ENCODE data around the gene GINS2.

Gene GINS2

DNA sequence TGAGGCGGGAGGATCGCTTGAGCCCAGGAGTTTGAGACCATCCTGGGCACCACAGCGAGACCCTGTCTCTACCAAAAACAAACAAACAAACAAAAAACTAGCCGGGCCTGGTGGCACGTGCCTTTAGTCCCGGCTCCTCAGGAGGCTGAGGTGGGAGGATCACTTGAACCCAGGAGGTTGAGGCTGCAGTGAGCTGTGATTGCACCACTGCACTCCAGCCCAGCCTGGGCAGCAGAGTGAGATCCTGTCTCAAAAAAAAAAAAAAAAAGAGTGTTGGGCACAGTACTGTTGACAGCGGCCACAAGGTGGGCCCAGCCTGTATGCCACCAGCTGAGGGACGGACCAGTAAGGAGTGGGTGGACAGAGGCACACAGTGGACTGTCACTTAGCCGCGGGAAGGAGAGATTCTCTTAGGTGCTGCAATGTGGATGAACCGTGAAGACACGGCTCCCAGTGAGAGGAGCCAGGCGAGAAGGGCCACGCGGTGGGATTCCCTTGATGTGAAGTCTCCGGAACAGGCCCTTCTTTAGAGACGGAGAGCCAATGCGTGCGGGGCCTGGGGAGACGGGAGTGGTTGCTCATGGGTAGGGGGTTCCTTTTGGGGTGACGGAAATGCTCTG is 44.6 kb downstream of the GINS2 start:
- DNase-seq (ENCODE audit: low read depth): no peak
- TF ChIP-seq CTCF (conservative IDR thresholded peaks at IDR 0.05; ENCODE audit: control insufficient read depth, insufficient read depth, low read depth, low read length): no peak
- no peak overlapping the region for H3K4me3 ChIP-seq (ENCODE audit: control insufficient read depth, low read depth, low read length)

- no peak for TF ChIP-seq CTCF (conservative IDR thresholded peaks at IDR 0.05; ENCODE audit: control insufficient read depth, insufficient read depth, low read depth, low read length)
- no peak for DNase-seq (ENCODE audit: low read depth)
These were observed 45.1 kb downstream of the GINS2 start for GRCh38 chr16:85643631-85644030.

GRCh38 chr16:85642762-85643358 is 45.9 kb downstream of the GINS2 start:
- no peak for TF ChIP-seq CTCF (conservative IDR thresholded peaks at IDR 0.05; ENCODE audit: control insufficient read depth, insufficient read depth, low read depth, low read length)
- no peak for DNase-seq (ENCODE audit: low read depth)
- no peak overlapping the region for H3K4me3 ChIP-seq (ENCODE audit: control insufficient read depth, low read depth, low read length)

More at GRCh38 chr16:85643631-85644030, 45.1 kb downstream of the GINS2 start:
- no peak overlapping the region for H3K4me3 ChIP-seq (ENCODE audit: control insufficient read depth, low read depth, low read length)

DNA sequence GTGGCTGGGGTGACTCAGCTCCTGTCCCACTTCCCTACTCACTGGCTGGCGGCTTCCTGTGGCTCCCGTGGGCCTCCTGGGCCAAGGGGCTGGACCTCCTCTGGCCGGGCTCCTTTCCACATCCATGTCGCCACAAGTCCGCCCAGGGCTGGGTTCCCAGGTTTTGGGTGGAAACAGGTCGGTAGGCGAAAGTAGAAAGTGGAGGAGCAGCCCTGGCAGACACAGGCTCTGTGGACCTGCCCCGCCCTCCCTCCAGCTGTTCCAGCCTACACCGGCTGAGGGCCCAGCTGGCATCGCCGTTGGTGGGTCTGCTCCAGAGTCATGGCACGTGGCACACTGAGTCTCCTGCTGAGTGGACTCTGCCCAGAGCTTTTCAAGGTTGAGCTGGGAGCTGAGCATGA is 47.0 kb downstream of the GINS2 start:
- peak; percentile 18 for DNase-seq (ENCODE audit: low read depth)
- H3K4me3 ChIP-seq (ENCODE audit: control insufficient read depth, low read depth, low read length): no peak overlapping the region
- TF ChIP-seq CTCF (conservative IDR thresholded peaks at IDR 0.05; ENCODE audit: control insufficient read depth, insufficient read depth, low read depth, low read length): no peak

- no peak overlapping the region for H3K4me3 ChIP-seq (ENCODE audit: control insufficient read depth, low read depth, low read length)
- no peak for TF ChIP-seq CTCF (conservative IDR thresholded peaks at IDR 0.05; ENCODE audit: control insufficient read depth, insufficient read depth, low read depth, low read length)
- DNase-seq (ENCODE audit: low read depth): no peak
These were observed 47.4 kb downstream of the GINS2 start for GRCh38 chr16:85641305-85641704.

- no peak for TF ChIP-seq CTCF (conservative IDR thresholded peaks at IDR 0.05; ENCODE audit: control insufficient read depth, insufficient read depth, low read depth, low read length)
- no peak for DNase-seq (ENCODE audit: low read depth)
- no peak overlapping the region for H3K4me3 ChIP-seq (ENCODE audit: control insufficient read depth, low read depth, low read length)
These were observed 48.2 kb downstream of the GINS2 start for GRCh38 chr16:85640585-85640984.
